Naive thymus-derived CD4-positive, alpha-beta T cell (primary cell): ENCODE results near the gene IBA57. TPM values are rescaled to one million over a fixed set of nuclear protein-coding genes. Genes with fewer than 3 reads are reported as not detected.
A peak's percentile ranks its signal among the peaks of the same experiment; 100 is the strongest.

ENCODE experiments used
- ATAC-seq: fragments of 150-1000 bp; cut with Tn5 transposase; 2 replicates; pipeline ENCODE4 v1.10.0; 2021; ENCODE audit warnings: mild to moderate bottlenecking, moderate library complexity
- CTCF ChIA-PET: fragments of 350-600 bp; sonication (Branson Sonifier 250); formaldehyde crosslinking; loops from one replicate; lab custom pipeline; 2021; ENCODE audit warnings: antibody characterized with exemption; lab: Charles Lee
- POLR2A ChIA-PET: fragments of 350-600 bp; sonication (Branson Sonifier 250); formaldehyde crosslinking; loops from one replicate; lab custom pipeline; 2021; ENCODE audit warnings: antibody characterized with exemption, inconsistent platforms; lab: Charles Lee
- DNase-seq, 9 donors: peaks; one replicate each; pipeline versions ENCODE4 v3.0.0 to v3.0.0-alpha.2; 2020 to 2022; ENCODE audit warnings: mixed read lengths in 1 of 9
- H3K27ac ChIP-seq: one replicate; pipeline ENCODE4 v1.7.0; 2013; ENCODE audit warnings: mild to moderate bottlenecking, low read depth, low read length, moderate library complexity
- H3K27me3 ChIP-seq, 2 donors: one replicate each; pipeline ENCODE4 v1.7.0; 2013; ENCODE audit warnings: low read length in 2 of 2, mild to moderate bottlenecking in 2 of 2, moderate library complexity in 2 of 2; ENCODE audit not compliant: control insufficient read depth in 2 of 2, insufficient read depth in 2 of 2
- H3K36me3 ChIP-seq, 3 experiments: 1 replicate in 2 of 3; 2 replicates in 1 of 3; pipeline ENCODE4 v1.7.0; 2013; ENCODE audit warnings: low read length in 3 of 3, mild to moderate bottlenecking in 3 of 3, moderate library complexity in 1 of 3; ENCODE audit not compliant: insufficient read depth in 3 of 3, control insufficient read depth in 2 of 3
- H3K4me1 ChIP-seq, 2 donors: one replicate each; pipeline ENCODE4 v1.7.0; 2013; ENCODE audit warnings: low read length in 2 of 2, mild to moderate bottlenecking in 2 of 2, moderate library complexity in 1 of 2; ENCODE audit not compliant: control insufficient read depth in 2 of 2, insufficient read depth in 2 of 2
- H3K4me3 ChIP-seq: 2 replicates; pipeline ENCODE4 v1.7.0; 2013; ENCODE audit warnings: mild to moderate bottlenecking, low read length
- H3K9me3 ChIP-seq, 3 experiments: 1 replicate in 2 of 3; 2 replicates in 1 of 3; pipeline ENCODE4 v1.7.0; 2013; ENCODE audit warnings: low read length in 3 of 3; ENCODE audit not compliant: control insufficient read depth in 2 of 3
- H3K27ac Mint-ChIP-seq, 9 donors: one replicate each; pipeline ENCODE4 v1.8.0; 2020 to 2022; ENCODE audit warnings: mixed read lengths in 9 of 9, mild to moderate bottlenecking in 8 of 9, moderate library complexity in 5 of 9, inconsistent platforms in 2 of 9
- H3K27me3 Mint-ChIP-seq, 5 donors: one replicate each; pipeline ENCODE4 v1.8.0; 2021 to 2022; ENCODE audit warnings: mixed read lengths in 5 of 5, mild to moderate bottlenecking in 1 of 5
- H3K36me3 Mint-ChIP-seq, 5 donors: one replicate each; pipeline ENCODE4 v1.8.0; 2020 to 2022; ENCODE audit warnings: mixed read lengths in 5 of 5, mild to moderate bottlenecking in 3 of 5, inconsistent platforms in 1 of 5
- H3K4me1 Mint-ChIP-seq, 7 donors: one replicate each; pipeline ENCODE4 v1.8.0; 2020 to 2022; ENCODE audit warnings: mixed read lengths in 7 of 7, mild to moderate bottlenecking in 3 of 7, inconsistent platforms in 1 of 7
- H3K4me3 Mint-ChIP-seq, 10 donors: one replicate each; pipeline ENCODE4 v1.8.0; 2020 to 2022; ENCODE audit warnings: mild to moderate bottlenecking in 10 of 10, mixed read lengths in 10 of 10, moderate library complexity in 6 of 10, inconsistent platforms in 2 of 10
- H3K9me3 Mint-ChIP-seq, 11 donors: one replicate each; pipeline ENCODE4 v1.8.0; 2020 to 2022; ENCODE audit warnings: mixed read lengths in 11 of 11, mild to moderate bottlenecking in 4 of 11, inconsistent platforms in 1 of 11, moderate library complexity in 1 of 11
- intact Hi-C, 2 donors: fragments of 100-400 bp; cut with micrococcal nuclease; formaldehyde crosslinking; loops; one replicate each; pipeline ENCODE4 v1.15.1; 2023
- polyA plus RNA-seq, 2 donors: library from polyadenylated mRNA; unstranded; fragments of 300-500 nt; fragmentation: Illumina TruSeq; gene quantifications; one replicate each; pipeline ENCODE4 v1.2.3, GENCODE V29; 2021
- total RNA-seq, 6 experiments: library from RNA in 5 of 6; stranded (reverse) in 5 of 6; gene quantifications; 1 replicate in 5 of 6; 2 replicates in 1 of 6; pipeline ENCODE4 v1.2.3 and lab custom pipeline; 2021 to 2026

The IBA57 gene
- total and polyA plus RNA-seq, 7 experiments from 2014 or later: 5.4 to 17.1 (median 10.2) TPM

DNA sequence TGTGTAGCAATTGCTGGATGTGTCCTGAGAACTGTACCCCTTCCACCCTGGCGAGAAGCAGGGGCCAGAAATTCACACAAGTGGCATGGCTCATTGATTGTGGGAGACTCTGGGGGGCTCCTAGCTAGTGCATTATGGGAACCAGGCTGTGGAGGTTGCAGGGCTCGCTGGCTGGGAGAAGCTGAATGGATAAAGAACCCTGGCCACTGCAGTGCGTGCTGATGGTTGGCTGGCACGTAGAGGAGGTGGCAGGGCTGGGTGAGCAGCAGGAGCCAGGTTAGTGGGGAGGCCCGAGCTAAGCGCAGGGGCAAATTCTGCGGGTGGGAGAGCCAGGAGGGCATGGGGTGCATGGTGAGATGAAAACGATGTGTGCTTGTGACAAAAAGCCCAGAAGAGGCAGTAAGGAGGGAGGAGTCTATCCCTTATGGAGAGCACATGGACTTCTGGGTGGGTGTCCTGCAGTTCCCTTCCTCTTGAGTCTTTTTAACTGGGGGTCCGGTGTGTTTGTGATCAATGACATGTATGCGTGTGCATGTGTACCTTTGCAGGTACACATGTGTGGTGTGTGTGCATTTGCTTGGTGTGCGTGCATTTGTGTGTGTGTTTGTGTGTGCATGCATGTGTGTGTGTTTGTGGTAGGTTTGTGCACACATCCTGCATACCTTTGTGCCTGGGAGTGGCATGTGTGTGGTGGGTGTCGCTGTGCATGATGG is 22.0 kb upstream of the IBA57 start:
- H3K36me3 Mint-ChIP-seq: peaks cover 0 to 11% (median 0%) of the 10 kb centered on the region in 5 donors
- H3K4me3 ChIP-seq: no peak overlapping the region
- DNase-seq: no peak
- H3K36me3 ChIP-seq: peaks cover 0 to 50% (median 8%) of the 10 kb centered on the region in 3 experiments
- peak overlapping the region; percentile 29 to 99 (median 94) for H3K4me3 Mint-ChIP-seq
- H3K9me3 ChIP-seq: no peaks in the 10 kb centered on the region
- H3K27ac ChIP-seq: no peak overlapping the region
- H3K4me1 ChIP-seq: peaks cover 36 to 45% of the 10 kb centered on the region in 2 donors
- intact Hi-C loops: loop anchor here in 1 of 2 donors (5.0 to 10.0 kb wide), 2 partner anchors 1201 to 1736 kb away; partner anchors contain the start of genes CCSAP and PARP1
- ChIA-PET POLR2A (interaction anchor here (0.6 to 3.0 kb wide), 5 partner anchors 10 to 62 kb away, joined by 3 to 29 read pairs (median 3); partner anchors contain the start of gene IBA57), CTCF (interaction anchor here (1.1 to 2.6 kb wide), 3 partner anchors 19 to 24 kb away, joined by 3 to 8 read pairs (median 3); partner anchors contain the start of gene IBA57)
- no peaks in the 10 kb centered on the region for H3K27me3 ChIP-seq
- H3K9me3 Mint-ChIP-seq: peaks cover 0 to 5% (median 0%) of the 10 kb centered on the region in 11 donors
- peaks cover 23 to 48% (median 32%) of the 10 kb centered on the region in 7 donors for H3K4me1 Mint-ChIP-seq
- peak overlapping the region in 6 of 9 donors; percentile 66 to 99 (median 67) for H3K27ac Mint-ChIP-seq
- H3K27me3 Mint-ChIP-seq: no peaks in the 10 kb centered on the region
- no peak for ATAC-seq

GRCh38 chr1:228144193-228144992 is 21.2 kb upstream of the IBA57 start:
- H3K27ac Mint-ChIP-seq: peak overlapping the region in 2 of 9 donors; percentile 88 to 99
- DNase-seq: no peak
- peaks cover 0 to 11% (median 0%) of the 10 kb centered on the region in 5 donors for H3K36me3 Mint-ChIP-seq
- Histone ChIP-seq H3K4me3 (no peak overlapping the region), H3K27ac (no peak overlapping the region), H3K27me3 (no peaks in the 10 kb centered on the region), H3K36me3 (peaks cover 0 to 58% (median 8%) of the 10 kb centered on the region in 3 experiments), H3K9me3 (no peaks in the 10 kb centered on the region), H3K4me1 (peaks cover 32 to 45% of the 10 kb centered on the region in 2 donors)
- no peak for ATAC-seq
- no peaks in the 10 kb centered on the region for H3K27me3 Mint-ChIP-seq
- H3K4me3 Mint-ChIP-seq: peak overlapping the region in 6 of 10 donors; percentile 49 to 96 (median 90)
- ChIA-PET POLR2A (interaction anchor here (0.7 to 3.0 kb wide), 5 partner anchors 21 to 62 kb away, joined by 3 to 29 read pairs (median 3); partner anchors contain the start of gene IBA57), CTCF (interaction anchor here (1.1 to 2.6 kb wide), 3 partner anchors 18 to 23 kb away, joined by 3 to 8 read pairs (median 3); partner anchors contain the start of gene IBA57)
- H3K9me3 Mint-ChIP-seq: peaks cover 0 to 5% (median 0%) of the 10 kb centered on the region in 11 donors
- H3K4me1 Mint-ChIP-seq: peaks cover 23 to 47% (median 32%) of the 10 kb centered on the region in 7 donors
- intact Hi-C loops: loop anchor here in 1 of 2 donors (5.0 to 10.0 kb wide), 2 partner anchors 1200 to 1737 kb away; partner anchors contain the start of genes CCSAP and PARP1

- Mint-ChIP-seq H3K4me3 (no peak overlapping the region), H3K27ac (no peak overlapping the region), H3K9me3 (peaks cover 0 to 1% (median 0%) of the 10 kb centered on the region in 11 donors), H3K36me3 (peaks cover 0 to 9% (median 0%) of the 10 kb centered on the region in 5 donors), H3K27me3 (no peaks in the 10 kb centered on the region), H3K4me1 (peaks cover 23 to 42% (median 31%) of the 10 kb centered on the region in 7 donors)
- Histone ChIP-seq H3K4me3 (no peak overlapping the region), H3K9me3 (no peaks in the 10 kb centered on the region), H3K4me1 (peaks cover 30 to 45% of the 10 kb centered on the region in 2 donors), H3K27ac (peak overlapping the region; percentile 8), H3K27me3 (no peaks in the 10 kb centered on the region), H3K36me3 (peaks cover 0 to 63% (median 8%) of the 10 kb centered on the region in 3 experiments)
- intact Hi-C loops: loop anchor here in 1 of 2 donors (5.0 to 10.0 kb wide), 2 partner anchors 1200 to 1738 kb away; partner anchors contain the start of genes CCSAP and PARP1
- DNase-seq (no peak), ATAC-seq (no peak)
- CTCF ChIA-PET: interaction anchor here (1.1 to 2.6 kb wide), 3 partner anchors 18 to 22 kb away, joined by 3 to 8 read pairs (median 3); partner anchors contain the start of gene IBA57
- POLR2A ChIA-PET: interaction anchor here (0.7 to 1.4 kb wide), 2 partner anchors 21 to 63 kb away, joined by 3 to 5 read pairs; partner anchors contain the start of gene IBA57
These were observed 20.6 kb upstream of the IBA57 start for GRCh38 chr1:228144993-228145343.

GRCh38 chr1:228145463-228146416 is 19.9 kb upstream of the IBA57 start:
- Histone ChIP-seq H3K4me1 (peaks cover 30 to 43% of the 10 kb centered on the region in 2 donors), H3K9me3 (no peaks in the 10 kb centered on the region), H3K27ac (peak overlapping the region; percentile 8), H3K4me3 (no peak overlapping the region), H3K36me3 (peaks cover 0 to 60% (median 8%) of the 10 kb centered on the region in 3 experiments), H3K27me3 (no peaks in the 10 kb centered on the region)
- no peaks in the 10 kb centered on the region for H3K27me3 Mint-ChIP-seq
- H3K4me1 Mint-ChIP-seq: peaks cover 23 to 41% (median 28%) of the 10 kb centered on the region in 7 donors
- no peaks in the 10 kb centered on the region for H3K9me3 Mint-ChIP-seq
- ChIA-PET CTCF (interaction anchor here (0.5 to 2.6 kb wide), 3 partner anchors 21 to 649 kb away, joined by 3 to 8 read pairs (median 4); no protein-coding TSS in a partner anchor), POLR2A (interaction anchor here (1.4 kb wide), 1 partner anchor 20 kb away, joined by 5 read pairs; the partner anchor contains the start of gene IBA57)
- H3K36me3 Mint-ChIP-seq: peaks cover 0 to 8% (median 0%) of the 10 kb centered on the region in 5 donors
- ATAC-seq (no peak), DNase-seq (peak in 1 of 9 donors; percentile 8)
- no peak overlapping the region for H3K4me3 Mint-ChIP-seq
- intact Hi-C loops: loop anchor here in 1 of 2 donors (10.0 kb wide), 1 partner anchor 1199 kb away; the partner anchor contains the start of gene CCSAP
- no peak overlapping the region for H3K27ac Mint-ChIP-seq

DNA sequence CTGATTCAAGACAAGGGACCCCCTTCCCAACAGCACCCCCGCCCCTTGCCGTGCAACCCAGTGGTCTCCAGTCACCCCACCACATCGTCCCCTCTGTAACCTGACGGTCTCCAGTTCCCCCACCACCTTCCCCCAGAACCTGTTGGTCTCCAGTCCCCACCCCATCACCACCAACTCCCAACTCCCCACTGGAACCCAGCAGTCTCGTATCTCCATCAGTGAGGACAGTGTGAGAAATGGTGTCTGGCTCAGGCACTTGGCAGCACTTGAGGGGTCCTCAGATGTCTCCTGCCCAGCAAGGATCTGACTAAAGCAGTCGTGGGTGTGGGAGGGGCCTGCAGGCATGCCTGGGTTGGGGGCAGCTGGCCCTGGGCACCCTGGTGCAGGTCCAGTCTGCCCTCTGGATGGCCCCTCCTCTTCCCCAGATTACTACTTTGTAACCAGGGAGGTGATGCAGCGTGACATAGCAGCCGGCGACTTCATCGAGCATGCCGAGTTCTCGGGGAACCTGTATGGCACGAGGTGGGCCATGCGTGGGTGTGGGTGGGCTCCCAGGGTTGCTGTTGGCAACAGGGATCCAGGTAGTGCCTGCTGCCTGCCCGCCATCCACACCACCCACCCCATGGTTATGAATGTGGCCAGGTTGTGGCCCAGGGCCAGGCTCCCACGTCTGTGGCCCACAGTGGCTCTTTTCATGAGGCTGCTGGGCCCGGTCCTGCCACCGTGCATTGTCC is 19.0 kb upstream of the IBA57 start:
- intact Hi-C loops: loop anchor here in 1 of 2 donors (10.0 kb wide), 1 partner anchor 1198 kb away; the partner anchor contains the start of gene CCSAP
- Histone ChIP-seq H3K4me1 (peaks cover 27 to 35% of the 10 kb centered on the region in 2 donors), H3K36me3 (peaks cover 0 to 58% (median 8%) of the 10 kb centered on the region in 3 experiments), H3K9me3 (no peaks in the 10 kb centered on the region), H3K27ac (no peak overlapping the region), H3K27me3 (no peaks in the 10 kb centered on the region), H3K4me3 (no peak overlapping the region)
- CTCF ChIA-PET: no interaction called here
- ATAC-seq: no peak
- Mint-ChIP-seq H3K36me3 (peaks cover 0 to 4% (median 0%) of the 10 kb centered on the region in 5 donors), H3K27ac (no peak overlapping the region), H3K9me3 (no peaks in the 10 kb centered on the region), H3K4me1 (peaks cover 20 to 32% (median 25%) of the 10 kb centered on the region in 7 donors), H3K4me3 (no peak overlapping the region), H3K27me3 (no peaks in the 10 kb centered on the region)
- DNase-seq: no peak
- POLR2A ChIA-PET: no interaction called here
